Pericardium fibroblast (primary cell): ENCODE results near the gene COX6B2. TPM values are rescaled to one million over a fixed set of nuclear protein-coding genes. Genes with fewer than 3 reads are reported as not detected.

ENCODE experiments used
- total RNA-seq: library from RNA; depleted of rRNA; stranded (reverse); fragments of >200 nt; gene quantifications from 2 replicates; pipeline ENCODE4 v1.2.3, GENCODE V29; 2015

The COX6B2 gene, protein sequence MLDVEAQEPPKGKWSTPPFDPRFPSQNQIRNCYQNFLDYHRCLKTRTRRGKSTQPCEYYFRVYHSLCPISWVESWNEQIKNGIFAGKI
- not detected in 2 replicates for total RNA-seq

GRCh38 chr19:55354698-55355212 is at the start of gene COX6B2:
COX6B2 (minus strand) TSS chr19:55354719; CDS start chr19:55354521, 198 bp downstream.

DNA sequence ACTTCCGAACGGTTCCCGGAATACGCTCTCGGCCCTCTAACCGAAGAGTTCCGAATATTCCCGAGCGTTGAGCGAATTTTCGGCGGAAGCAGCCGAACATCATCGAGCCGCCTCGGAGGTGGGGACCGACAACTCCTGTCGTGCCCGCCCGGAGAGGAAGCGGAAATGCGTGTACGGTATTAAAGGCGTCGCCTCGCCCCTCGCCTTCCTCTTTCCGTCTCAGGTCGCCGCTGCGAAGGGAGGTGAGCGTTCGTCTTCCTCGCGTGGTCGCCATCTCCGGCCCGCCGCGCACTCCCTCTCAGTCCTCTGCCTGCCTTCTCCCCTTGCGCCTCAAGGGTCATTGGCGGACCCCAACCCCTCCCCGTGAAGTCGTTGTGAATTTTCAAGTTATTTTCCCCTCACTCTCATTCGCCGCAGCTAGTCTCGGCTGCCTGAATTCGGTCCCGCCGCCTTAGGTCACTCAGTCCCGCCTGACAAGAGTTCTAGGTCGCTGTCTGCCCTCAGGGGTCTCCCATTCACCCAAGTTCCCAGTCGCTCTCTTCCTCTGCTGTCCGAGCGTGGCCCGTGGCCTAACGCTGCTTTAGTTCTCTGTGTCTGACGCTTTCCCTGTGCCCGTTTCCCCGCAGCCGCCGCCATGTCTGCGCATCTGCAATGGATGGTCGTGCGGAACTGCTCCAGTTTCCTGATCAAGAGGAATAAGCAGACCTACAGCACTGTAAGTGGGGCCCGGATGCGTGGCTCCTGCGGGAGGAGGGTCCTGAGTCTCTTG is 31.4 kb upstream of the COX6B2 start, which contains the start of gene RPL28:
Gene RPL28, plus strand, starts transcription at position 209 of the 769 bp plus-strand sequence. Its CDS starts 426 bp downstream, at position 635.

GRCh38 chr19:55384131-55384919 is 29.8 kb upstream of the COX6B2 start, which contains the start of gene TMEM238:
TMEM238 (minus strand) TSS chr19:55384292; CDS start chr19:55384259, 33 bp downstream.

GRCh38 chr19:55376241-55376933 is 21.9 kb upstream of the COX6B2 start, which contains the start of gene TMEM190:
TMEM190 (plus strand) TSS chr19:55376826; CDS start chr19:55376854, 28 bp downstream.

DNA sequence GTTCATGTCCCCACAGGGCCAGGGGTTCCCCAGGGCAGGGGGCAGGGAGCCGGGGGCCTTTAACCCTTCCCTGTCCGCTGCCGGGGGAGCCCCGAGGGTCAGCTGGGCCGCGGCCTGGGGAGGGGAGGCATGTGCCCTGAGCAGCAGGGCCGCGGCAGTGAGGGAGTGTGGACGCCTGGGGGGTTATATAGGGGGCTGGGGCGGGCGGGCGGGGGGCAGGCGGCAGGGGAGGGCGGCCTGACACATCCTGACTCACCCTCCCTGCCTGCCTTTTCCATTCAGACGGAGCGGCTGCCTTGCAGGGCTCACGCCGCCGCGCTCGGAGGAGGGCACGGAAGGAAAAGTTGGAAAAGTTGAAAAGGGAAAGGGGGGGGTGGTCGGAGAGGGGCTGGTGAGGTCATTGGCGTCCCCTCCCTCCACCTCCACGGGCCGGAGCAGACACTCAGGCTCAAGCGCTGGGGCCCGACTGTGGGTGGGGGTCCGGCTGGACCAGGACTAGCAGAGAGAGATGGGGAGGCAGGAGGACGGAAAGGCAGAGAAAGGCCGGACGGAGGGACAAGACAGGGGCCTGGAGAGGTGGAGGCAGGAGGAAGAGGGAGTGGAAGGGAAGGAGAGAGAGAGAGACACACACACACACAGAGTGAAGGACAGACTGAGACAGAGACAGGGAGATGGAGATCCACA is 15.9 kb upstream of the COX6B2 start, which contains the start of gene IL11:
Gene IL11, minus strand, starts transcription at position 159 of the 684 bp plus-strand sequence. Its CDS starts 153 bp downstream, at position 6.

GRCh38 chr19:55362990-55363716 is 8.6 kb upstream of the COX6B2 start, which contains the start of gene GARIN5B:
GARIN5B (minus strand) TSS chr19:55363260; CDS start chr19:55363066, 194 bp downstream.

GRCh38 chr19:55339105-55339888 is 15.2 kb downstream of the COX6B2 start, which contains the start of gene KMT5C:
KMT5C (plus strand) TSS chr19:55339876; CDS start chr19:55341937, 2,061 bp downstream.

GRCh38 chr19:55325172-55325571 is 29.3 kb downstream of the COX6B2 start, which contains the start of gene TMEM150B:
TMEM150B (minus strand) TSS chr19:55325341; CDS start chr19:55321036, 4,305 bp downstream.

Other genes with a start within 250 kb of the COX6B2 start
- gene PPP1R12C, start 237.1 kb downstream of the COX6B2 start, total RNA-seq, result 71.1 and 98.8 TPM in 2 replicates
- 5.4 and 9.0 TPM in 2 replicates for gene TNNT1, start 205.5 kb downstream of the COX6B2 start, total RNA-seq
- 0.58 TPM in 1 of 2 replicates, not detected in the other for gene TNNI3, start 197.0 kb downstream of the COX6B2 start, total RNA-seq
- gene DNAAF3, start 188.1 kb downstream of the COX6B2 start, total RNA-seq, result 0.26 TPM in 1 of 2 replicates, not detected in the other
- gene SYT5, start 174.4 kb downstream of the COX6B2 start, total RNA-seq, result 0.26 TPM in 1 of 2 replicates, not detected in the other
- gene PTPRH, start 145.2 kb downstream of the COX6B2 start, total RNA-seq, result 7.0 and 9.4 TPM in 2 replicates
- gene TMEM86B, start 126.0 kb downstream of the COX6B2 start, total RNA-seq, result 0.51 and 0.93 TPM in 2 replicates
- gene PPP6R1, start 95.7 kb downstream of the COX6B2 start, total RNA-seq, result 30.5 and 31.7 TPM in 2 replicates
- 26.7 and 37.5 TPM in 2 replicates for gene HSPBP1, start 74.6 kb downstream of the COX6B2 start, total RNA-seq
- gene BRSK1, start 70.7 kb downstream of the COX6B2 start, total RNA-seq, result 2.2 and 8.6 TPM in 2 replicates
- gene TMEM150B, start 29.4 kb downstream of the COX6B2 start, total RNA-seq, result not detected in 2 replicates
- gene KMT5C, start 14.8 kb downstream of the COX6B2 start, total RNA-seq, result 6.4 and 6.5 TPM in 2 replicates
- not detected in 2 replicates for gene GARIN5B, start 8.5 kb upstream of the COX6B2 start, total RNA-seq
- gene IL11, start 15.7 kb upstream of the COX6B2 start, total RNA-seq, result 0.77 TPM in 1 of 2 replicates, not detected in the other
- 0.17 TPM in 1 of 2 replicates, not detected in the other for gene TMEM190, start 22.1 kb upstream of the COX6B2 start, total RNA-seq
- 0.23 and 0.60 TPM in 2 replicates for gene TMEM238, start 29.6 kb upstream of the COX6B2 start, total RNA-seq
- 452 and 1,009 TPM in 2 replicates for gene RPL28, start 31.2 kb upstream of the COX6B2 start, total RNA-seq
- 42.2 and 50.1 TPM in 2 replicates for gene UBE2S, start 53.1 kb upstream of the COX6B2 start, total RNA-seq
- not detected in 2 replicates for gene SHISA7, start 88.6 kb upstream of the COX6B2 start, total RNA-seq
- gene ISOC2, start 106.9 kb upstream of the COX6B2 start, total RNA-seq, result 86.5 and 89.5 TPM in 2 replicates
- gene C19orf85, start 110.0 kb upstream of the COX6B2 start, total RNA-seq, result not detected in 2 replicates
- 1.9 and 4.2 TPM in 2 replicates for gene ZNF628, start 121.9 kb upstream of the COX6B2 start, total RNA-seq
- gene NAT14, start 130.5 kb upstream of the COX6B2 start, total RNA-seq, result 16.6 and 25.1 TPM in 2 replicates
- 9.1 and 19.5 TPM in 2 replicates for gene SSC5D, start 133.7 kb upstream of the COX6B2 start, total RNA-seq
- gene SBK2, start 182.4 kb upstream of the COX6B2 start, total RNA-seq, result not detected in 2 replicates
- not detected in 2 replicates for gene SBK3, start 190.8 kb upstream of the COX6B2 start, total RNA-seq
- gene ZNF579, start 226.1 kb upstream of the COX6B2 start, total RNA-seq, result 10.7 and 11.9 TPM in 2 replicates
- 4.8 and 6.1 TPM in 2 replicates for gene FIZ1, start 244.8 kb upstream of the COX6B2 start, total RNA-seq
- 25.6 and 46.4 TPM in 2 replicates for gene ZNF524, start 245.6 kb upstream of the COX6B2 start, total RNA-seq